Common myeloid progenitor, CD34-positive (primary cell): ENCODE data around the gene TMPRSS4.

ENCODE experiments used
- CTCF ChIA-PET: fragments of 350-600 bp; sonication (Branson Sonifier 250); formaldehyde crosslinking; loops from one replicate; lab custom pipeline; 2021; ENCODE audit warnings: antibody characterized with exemption; lab: Charles Lee
- POLR2A ChIA-PET: fragments of 350-600 bp; sonication (Branson Sonifier 250); formaldehyde crosslinking; loops from one replicate; lab custom pipeline; 2021; ENCODE audit warnings: antibody characterized with exemption; lab: Charles Lee
- DNase-seq, 3 donors: peaks; one replicate each; pipeline versions ENCODE4 v3.0.0 to v3.0.0-alpha.2; 2013
- H3K27ac ChIP-seq, 2 experiments: 1 replicate in 1 of 2; 2 replicates in 1 of 2; pipeline ENCODE4 v1.7.0; 2013; ENCODE audit warnings: inconsistent platforms in 2 of 2, low read length in 2 of 2, mild to moderate bottlenecking in 2 of 2, low read depth in 1 of 2, moderate library complexity in 1 of 2; ENCODE audit not compliant: severe bottlenecking in 2 of 2, insufficient read depth in 1 of 2, poor library complexity in 1 of 2
- H3K27me3 ChIP-seq, 5 experiments: replicated peaks in 2 of 5; 1 replicate in 3 of 5; 2 replicates in 2 of 5; pipeline versions ENCODE4 v1.6.1 to v1.7.0; 2013; ENCODE audit warnings: low read length in 4 of 5, mild to moderate bottlenecking in 2 of 5, moderate library complexity in 2 of 5, inconsistent platforms in 1 of 5; ENCODE audit not compliant: insufficient read depth in 5 of 5, control insufficient read depth in 4 of 5
- H3K36me3 ChIP-seq, 4 experiments: 1 replicate in 2 of 4; 2 replicates in 2 of 4; pipeline versions ENCODE4 v1.6.1 to v1.7.0; 2013; ENCODE audit warnings: low read length in 3 of 4, control low read depth in 1 of 4, mild to moderate bottlenecking in 1 of 4; ENCODE audit not compliant: control insufficient read depth in 4 of 4, insufficient read depth in 4 of 4
- H3K4me1 ChIP-seq, 4 experiments: 1 replicate in 3 of 4; 2 replicates in 1 of 4; pipeline versions ENCODE4 v1.6.1 to v1.7.1; 2013; ENCODE audit warnings: low read length in 3 of 4, mild to moderate bottlenecking in 3 of 4, control low read depth in 1 of 4, inconsistent platforms in 1 of 4, moderate library complexity in 1 of 4; ENCODE audit not compliant: control insufficient read depth in 4 of 4, insufficient read depth in 4 of 4; ENCODE audit errors: control extremely low read depth in 1 of 4
- H3K4me3 ChIP-seq, 7 experiments: 1 replicate in 4 of 7; 2 replicates in 3 of 7; pipeline versions ENCODE4 v1.5.1 to v1.7.0; 2013; ENCODE audit warnings: mild to moderate bottlenecking in 7 of 7, low read length in 6 of 7, moderate library complexity in 6 of 7, inconsistent platforms in 2 of 7, low read depth in 2 of 7, control low read depth in 1 of 7; ENCODE audit not compliant: insufficient read depth in 4 of 7, control insufficient read depth in 1 of 7; ENCODE audit errors: extremely low read depth in 1 of 7
- H3K9me3 ChIP-seq, 5 experiments: 1 replicate in 4 of 5; 2 replicates in 1 of 5; pipeline versions ENCODE4 v1.6.1 to v1.7.1; 2013; ENCODE audit warnings: low read length in 4 of 5, mild to moderate bottlenecking in 2 of 5, inconsistent platforms in 1 of 5, low read depth in 1 of 5, moderate library complexity in 1 of 5; ENCODE audit not compliant: control insufficient read depth in 4 of 5, insufficient read depth in 2 of 5; ENCODE audit errors: control extremely low read depth in 1 of 5
- WGBS: methylation state at CpG from one replicate; pipeline ENCODE4 v1.1.5; 2013; ENCODE audit not compliant: insufficient coverage; 5-methylcytosine and 5-hydroxymethylcytosine counted together

Gene TMPRSS4

DNA sequence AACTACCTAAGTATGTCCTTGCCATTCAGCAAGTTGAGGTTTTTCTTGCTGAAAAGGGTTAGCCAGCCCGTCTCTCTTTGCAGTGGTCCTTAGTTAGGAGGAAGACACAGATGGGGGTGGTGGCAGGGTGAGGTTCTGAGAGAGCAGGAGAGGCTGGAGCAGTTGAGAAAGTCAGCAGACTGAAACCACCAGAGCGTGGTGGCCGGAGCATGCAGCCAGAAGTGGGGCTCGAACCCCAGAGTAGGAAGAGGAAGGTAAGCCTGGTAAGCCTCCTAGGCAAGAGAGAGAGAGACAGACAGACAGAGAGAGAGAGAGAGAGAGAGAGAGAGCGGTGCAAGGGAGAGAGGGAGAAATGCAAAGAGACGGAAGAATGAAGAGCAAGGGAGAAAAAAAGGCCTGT is 84.9 kb downstream of the TMPRSS4 start:
- 76% methylated on average over 6 of the region's 6 CpGs for WGBS
- ChIA-PET CTCF (no interaction called here), POLR2A (no interaction called here)
- Histone ChIP-seq H3K27me3 (peaks cover 0 to 19% (median 9%) of the 10 kb centered on the region in 5 experiments), H3K36me3 (no peaks in the 10 kb centered on the region), H3K4me3 (no peak overlapping the region), H3K27ac (no peak overlapping the region), H3K9me3 (no peaks in the 10 kb centered on the region), H3K4me1 (peaks cover 0 to 2% (median under 1%) of the 10 kb centered on the region in 4 experiments)
- no peak for DNase-seq

GRCh38 chr11:118162846-118163245 is 86.0 kb downstream of the TMPRSS4 start:
- H3K27me3 ChIP-seq, result peaks cover 0 to 8% (median 0%) of the 10 kb centered on the region in 5 experiments
- ChIA-PET POLR2A (no interaction called here), CTCF (interaction anchor here (0.7 kb wide), 1 partner anchor 9 kb away, joined by 4 read pairs; no protein-coding TSS in a partner anchor)
- H3K4me3 ChIP-seq, result no peak overlapping the region
- 100% methylated on average over 1 of the region's 3 CpGs for WGBS
- DNase-seq, result no peak
- no peaks in the 10 kb centered on the region for H3K4me1 ChIP-seq
- H3K9me3 ChIP-seq, result no peaks in the 10 kb centered on the region
- no peak overlapping the region for H3K27ac ChIP-seq
- no peaks in the 10 kb centered on the region for H3K36me3 ChIP-seq

DNA sequence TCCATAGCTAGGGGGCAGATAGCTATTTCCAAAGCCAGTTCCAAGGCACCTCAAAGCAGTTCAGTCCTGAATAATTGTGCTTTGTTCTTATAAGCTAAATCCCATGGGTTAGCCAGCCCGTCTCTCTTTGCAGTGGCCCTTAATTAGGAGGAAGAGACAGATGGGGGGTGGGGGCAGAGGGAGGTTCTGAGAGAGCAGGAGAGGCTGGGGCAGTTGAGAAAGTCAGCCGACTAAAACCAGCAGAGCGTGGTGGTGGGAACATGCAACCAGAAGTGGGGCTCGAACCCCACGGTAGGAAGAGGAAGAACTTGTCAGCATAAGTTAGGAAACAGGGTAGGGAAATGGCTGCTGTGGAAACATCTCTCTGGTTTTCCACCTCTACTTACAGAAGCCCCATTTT is 86.6 kb downstream of the TMPRSS4 start:
- DNase-seq, result no peak
- Histone ChIP-seq H3K36me3 (no peaks in the 10 kb centered on the region), H3K27ac (no peak overlapping the region), H3K4me1 (no peaks in the 10 kb centered on the region), H3K9me3 (no peaks in the 10 kb centered on the region), H3K27me3 (peaks cover 0 to 5% (median 0%) of the 10 kb centered on the region in 5 experiments), H3K4me3 (no peak overlapping the region)
- ChIA-PET POLR2A (no interaction called here), CTCF (interaction anchor here (0.7 to 1.7 kb wide), 3 partner anchors 8 to 35 kb away, joined by 3 to 4 read pairs (median 4); no protein-coding TSS in a partner anchor)
- 75% methylated on average over 2 of the region's 5 CpGs for WGBS

GRCh38 chr11:118164885-118165284 is 88.0 kb downstream of the TMPRSS4 start:
- no peaks in the 10 kb centered on the region for H3K9me3 ChIP-seq
- whole genome bisulfite sequencing, result 86% methylated on average over 1 of the region's 2 CpGs
- H3K27me3 ChIP-seq, result peaks cover 0 to 8% (median 0%) of the 10 kb centered on the region in 5 experiments
- ChIA-PET CTCF (interaction anchor here (0.9 to 10.3 kb wide), 4 partner anchors 7 to 93 kb away, joined by 4 to 99 read pairs (median 5); no protein-coding TSS in a partner anchor), POLR2A (no interaction called here)
- H3K4me1 ChIP-seq, result no peaks in the 10 kb centered on the region
- DNase-seq, result no peak
- H3K27ac ChIP-seq, result no peak overlapping the region
- no peak overlapping the region for H3K4me3 ChIP-seq
- no peaks in the 10 kb centered on the region for H3K36me3 ChIP-seq

DNA sequence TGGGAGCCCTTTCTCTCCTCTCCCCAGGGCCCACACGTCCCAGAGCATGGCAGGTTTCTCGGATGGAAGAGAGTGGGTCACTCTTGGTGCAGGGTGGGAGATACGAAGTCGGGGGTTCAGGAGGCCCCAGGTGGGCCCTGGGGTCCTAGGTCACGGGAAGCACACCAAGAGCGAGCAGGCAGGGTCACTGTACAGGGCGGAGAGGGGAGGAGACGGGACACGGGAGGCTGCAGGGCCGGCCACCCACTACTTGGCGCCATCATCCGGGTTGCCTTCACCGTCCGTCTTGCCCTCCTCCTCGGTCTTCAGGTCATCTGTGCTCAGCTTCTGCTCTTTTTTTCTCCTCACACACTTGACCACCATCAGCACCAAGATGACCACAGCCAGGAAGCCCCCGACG is 89.8 kb downstream of the TMPRSS4 start:
- 94% methylated on average over 12 of the region's 17 CpGs for WGBS
- ChIA-PET POLR2A (no interaction called here), CTCF (interaction anchor here (0.7 to 10.3 kb wide), 3 partner anchors 9 to 322 kb away, joined by 3 to 99 read pairs (median 4); no protein-coding TSS in a partner anchor)
- no peaks in the 10 kb centered on the region for H3K36me3 ChIP-seq
- H3K4me1 ChIP-seq, result peaks cover 0 to 3% (median 1%) of the 10 kb centered on the region in 4 experiments
- peaks cover 0 to 8% (median 0%) of the 10 kb centered on the region in 5 experiments for H3K27me3 ChIP-seq
- no peak overlapping the region for H3K27ac ChIP-seq
- H3K4me3 ChIP-seq, result no peak overlapping the region
- no peaks in the 10 kb centered on the region for H3K9me3 ChIP-seq
- DNase-seq, result no peak

- DNase-seq, result no peak
- H3K36me3 ChIP-seq, result no peaks in the 10 kb centered on the region
- H3K27me3 ChIP-seq, result peaks cover 0 to 8% (median 0%) of the 10 kb centered on the region in 5 experiments
- H3K4me3 ChIP-seq, result no peak overlapping the region
- peaks cover 0 to 4% (median 3%) of the 10 kb centered on the region in 4 experiments for H3K4me1 ChIP-seq
- 100% methylated on average over 2 of the region's 2 CpGs for WGBS
- no peaks in the 10 kb centered on the region for H3K9me3 ChIP-seq
- POLR2A ChIA-PET, result no interaction called here
- CTCF ChIA-PET, result interaction anchor here (0.7 to 10.3 kb wide), 6 partner anchors 10 to 323 kb away, joined by 3 to 99 read pairs (median 4); partner anchors contain the start of gene SCN2B
- no peak overlapping the region for H3K27ac ChIP-seq
Measured at GRCh38 chr11:118167253-118167652, 90.4 kb downstream of the TMPRSS4 start.

DNA sequence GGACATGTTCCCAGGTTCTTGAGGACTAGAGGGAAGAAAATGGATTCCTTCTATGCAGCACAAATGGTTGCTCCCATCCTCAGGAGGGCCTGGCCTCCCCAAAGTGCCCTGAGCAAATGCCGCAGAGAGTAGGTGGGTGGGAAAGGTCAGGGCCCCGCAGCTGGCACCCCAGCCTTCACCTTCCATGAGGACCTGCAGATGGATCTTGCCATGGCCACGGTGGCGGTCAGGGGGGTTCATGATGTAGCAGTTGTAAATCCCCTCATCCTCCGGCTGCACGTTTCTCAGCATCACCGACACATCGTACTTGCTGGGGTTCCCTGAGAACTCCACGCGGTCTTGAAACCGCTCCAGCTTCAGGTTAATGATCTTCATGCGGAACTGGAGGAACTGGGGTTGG is 91.0 kb downstream of the TMPRSS4 start:
- Histone ChIP-seq H3K4me1 (peaks cover 0 to 4% (median 3%) of the 10 kb centered on the region in 4 experiments), H3K27me3 (peaks cover 0 to 8% (median 0%) of the 10 kb centered on the region in 5 experiments), H3K4me3 (no peak overlapping the region), H3K36me3 (no peaks in the 10 kb centered on the region), H3K9me3 (no peaks in the 10 kb centered on the region), H3K27ac (no peak overlapping the region)
- ChIA-PET CTCF (interaction anchor here (0.7 to 10.3 kb wide), 5 partner anchors 9 to 114 kb away, joined by 3 to 99 read pairs (median 4); partner anchors contain the start of gene SCN2B), POLR2A (no interaction called here)
- no peak for DNase-seq
- 97% methylated on average over 12 of the region's 12 CpGs for WGBS
